GM19452 (cell line): ENCODE measurements around the gene TOP3B.
A peak's percentile ranks its signal among the peaks of the same experiment; 100 is the strongest.

Source experiments
- ATAC-seq: cut with Tn5 transposase; IDR thresholded peaks from one replicate; pipeline ENCODE4 v1.9.1; 2021; ENCODE audit not compliant: unreplicated experiment

TOP3B gene

DNA sequence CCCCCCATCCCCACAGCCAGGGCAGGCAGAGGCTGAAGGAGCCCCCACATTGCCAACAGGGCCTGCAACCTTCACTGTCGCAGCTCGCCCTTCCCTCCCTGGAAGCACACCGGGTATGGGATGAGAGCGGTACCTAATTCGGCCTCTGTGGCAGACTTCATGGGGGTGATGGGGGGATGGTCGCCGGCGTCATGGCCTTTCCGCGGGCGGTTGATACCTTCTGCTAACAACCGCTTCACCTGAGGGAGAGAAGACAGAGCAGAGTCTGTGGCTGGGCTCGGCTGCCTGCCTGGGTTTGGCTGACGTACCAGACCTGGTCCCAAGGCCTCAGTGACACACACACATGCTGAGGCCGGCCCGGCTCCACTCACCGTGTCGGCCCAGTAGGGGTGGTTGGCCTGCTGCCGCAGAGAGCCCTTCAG is 18.8 kb downstream of the TOP3B start:
- ATAC-seq: no peak

GRCh38 chr22:21963286-21963685 is 19.3 kb downstream of the TOP3B start:
- ATAC-seq: no peak

DNA sequence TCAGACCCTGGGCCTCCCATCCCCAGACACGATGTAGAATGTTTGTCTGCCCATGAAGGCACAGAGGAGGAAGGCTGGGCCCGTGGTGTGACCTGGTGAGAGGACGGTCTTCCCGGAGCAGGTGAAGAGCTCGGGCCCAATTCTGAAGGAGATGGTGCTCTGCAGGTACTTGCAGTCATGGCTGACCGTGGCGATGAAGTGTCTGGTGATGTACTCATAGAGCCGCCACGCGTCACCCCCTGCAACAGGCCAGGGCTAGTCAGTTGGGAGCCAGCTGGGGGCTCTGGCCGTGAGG is 20.0 kb downstream of the TOP3B start:
- no peak for ATAC-seq

DNA sequence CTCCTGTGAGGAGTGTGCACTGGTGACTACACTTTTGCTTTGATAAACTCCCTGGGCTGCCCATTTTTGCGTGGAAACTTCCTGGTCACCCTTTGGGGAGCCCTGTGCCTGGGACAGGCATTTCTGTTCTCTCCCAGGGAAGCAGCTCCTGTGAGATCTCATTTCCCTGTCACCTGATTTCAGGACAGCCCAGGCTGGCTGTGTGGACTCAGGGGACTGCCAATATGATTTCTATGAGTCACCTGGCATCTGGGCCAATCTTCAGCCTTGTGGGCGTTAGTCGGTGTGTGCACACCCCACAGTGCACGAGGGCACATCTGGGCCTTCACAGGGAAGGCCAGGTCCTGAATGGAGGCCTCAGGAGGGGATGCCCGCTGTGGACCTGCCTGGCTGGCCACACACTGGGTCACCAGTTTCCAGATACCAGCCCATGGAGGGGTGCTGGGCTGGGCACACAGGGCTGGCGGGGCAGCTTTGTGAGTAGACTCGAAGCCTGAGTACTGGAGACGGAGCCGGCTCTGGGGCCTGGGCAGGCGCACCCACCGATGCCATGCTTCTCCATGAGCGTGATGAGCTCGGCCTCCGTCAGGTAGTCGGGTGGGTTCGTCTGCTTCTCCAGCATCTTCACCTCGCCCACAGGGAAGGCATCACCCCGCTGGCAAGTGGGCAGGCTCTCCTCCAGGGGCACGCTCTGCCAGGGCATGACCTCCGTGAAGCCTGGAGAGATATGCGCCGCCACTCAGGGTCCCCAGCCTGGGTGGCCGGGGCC is 20.5 kb downstream of the TOP3B start:
- ATAC-seq: no peak

- no peak for ATAC-seq
These were observed 21.3 kb downstream of the TOP3B start for GRCh38 chr22:21961127-21961867.

- no peak for ATAC-seq
These were observed 22.1 kb downstream of the TOP3B start for GRCh38 chr22:21960200-21961126.

DNA sequence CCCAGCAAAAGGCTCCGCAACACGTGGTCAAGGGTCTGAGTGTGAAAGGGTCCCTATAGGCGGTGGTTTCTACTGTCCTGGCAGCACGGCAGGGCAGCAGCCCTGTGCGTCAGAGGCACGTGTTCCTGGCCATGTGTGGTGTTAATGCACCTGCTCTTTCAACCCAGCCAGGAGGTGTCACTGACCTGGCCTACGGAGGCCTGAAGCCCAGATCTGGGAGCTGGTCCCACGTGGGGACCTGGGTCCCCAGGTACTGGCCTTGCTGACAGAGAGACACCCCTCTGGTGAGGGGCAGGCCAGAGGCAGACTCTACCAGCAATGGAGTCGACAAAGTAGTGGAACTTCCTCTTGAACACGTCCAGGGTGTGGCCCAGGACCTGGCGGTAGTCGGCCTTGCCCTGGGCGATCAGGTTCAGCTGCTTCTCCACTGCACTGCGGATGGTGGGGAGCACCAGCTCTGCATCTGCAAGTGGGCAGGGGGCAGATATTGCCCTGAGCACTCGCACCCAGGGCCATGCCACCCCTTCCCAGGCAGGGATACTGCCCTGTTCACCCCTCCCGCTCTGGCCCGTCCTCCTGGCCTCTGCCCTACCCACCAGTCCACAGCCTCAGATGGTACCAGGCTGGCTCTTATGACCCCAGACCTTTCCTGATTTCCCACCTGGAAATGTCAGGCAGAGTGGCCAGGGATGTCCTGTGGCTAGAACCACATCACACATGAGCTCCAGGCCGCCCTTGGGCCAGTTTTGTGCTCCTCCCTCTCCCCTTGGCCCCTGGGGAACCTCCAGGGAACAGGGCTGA is 23.1 kb downstream of the TOP3B start:
- no peak for ATAC-seq

- ATAC-seq: no peak
These were observed 24.0 kb downstream of the TOP3B start for GRCh38 chr22:21958360-21959273.

DNA sequence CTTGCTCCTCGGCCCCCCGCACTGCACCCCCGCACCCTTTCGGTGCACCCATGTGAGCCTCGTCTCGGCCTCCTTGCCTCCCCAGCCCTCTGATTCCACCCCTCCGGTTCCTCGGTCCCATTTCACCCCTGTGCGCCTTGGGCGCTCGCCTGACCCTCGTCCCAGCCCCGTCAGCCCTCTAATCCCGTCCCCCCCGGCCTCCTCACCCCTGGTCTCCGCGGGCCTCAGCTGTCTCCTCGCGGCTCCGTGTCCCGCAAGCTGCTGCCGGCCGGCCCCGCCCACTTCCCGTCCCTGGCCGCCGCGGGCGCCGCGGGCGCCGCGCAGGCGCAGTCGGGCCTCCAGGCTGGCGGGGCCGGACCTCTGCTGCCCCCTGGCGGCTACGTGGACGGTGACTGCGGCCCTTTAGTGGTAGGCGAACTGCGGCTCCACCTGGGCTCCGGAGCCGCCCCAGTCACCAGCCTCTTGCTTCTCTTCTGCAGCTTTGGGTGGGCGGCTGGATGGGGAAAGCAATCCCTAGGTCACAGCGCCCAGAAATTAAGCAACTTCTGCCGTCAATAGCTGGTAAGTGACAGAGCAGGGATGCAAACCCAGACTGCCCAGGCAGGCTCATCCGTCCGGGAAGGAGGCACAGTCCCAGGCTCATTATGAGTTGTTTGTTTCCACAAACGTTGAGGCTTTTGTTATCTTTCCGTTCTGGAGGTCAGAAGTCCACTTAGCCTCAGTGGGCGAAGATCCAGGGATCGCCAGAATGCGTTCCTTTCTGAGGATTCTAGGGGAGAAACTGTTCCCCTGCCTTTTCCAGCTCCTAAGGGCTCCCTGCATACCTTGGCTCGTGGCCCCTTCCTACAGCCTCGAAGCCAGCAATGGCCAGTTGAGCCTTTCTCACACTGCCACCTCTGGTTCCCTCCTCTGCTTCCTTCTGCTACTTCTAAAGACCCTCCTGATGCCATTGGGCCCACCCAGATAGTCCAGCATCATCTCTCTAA is 29.7 kb downstream of the TOP3B start, which contains the start of gene PPM1F:
PPM1F (minus strand) TSS at position 263 of the 986 bp plus-strand sequence. CDS start 6,800 bp downstream, outside the sequence.
- ATAC-seq: peak; percentile 80

GRCh38 chr22:21951931-21952465 is 30.6 kb downstream of the TOP3B start:
- no peak for ATAC-seq

DNA sequence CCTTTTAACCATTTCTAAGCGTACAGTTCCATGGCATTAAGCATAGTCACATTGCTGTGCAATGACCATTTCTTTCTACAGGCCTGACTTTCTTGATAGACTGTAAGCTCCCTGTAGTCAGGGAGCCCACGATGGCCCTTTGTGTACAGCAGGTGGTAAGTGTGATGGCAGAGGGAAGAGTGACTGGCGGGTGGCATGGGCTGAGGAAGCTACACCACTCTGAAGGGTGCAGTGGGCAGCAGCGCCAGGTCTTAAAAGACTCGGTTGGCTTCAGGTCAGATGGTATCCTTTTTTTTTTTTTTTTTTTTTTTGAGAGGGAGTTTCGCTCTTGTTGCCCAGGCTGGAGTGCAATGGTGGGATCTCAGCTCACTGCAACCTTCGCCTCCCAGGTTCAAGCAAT is 31.5 kb downstream of the TOP3B start:
- ATAC-seq: no peak

DNA sequence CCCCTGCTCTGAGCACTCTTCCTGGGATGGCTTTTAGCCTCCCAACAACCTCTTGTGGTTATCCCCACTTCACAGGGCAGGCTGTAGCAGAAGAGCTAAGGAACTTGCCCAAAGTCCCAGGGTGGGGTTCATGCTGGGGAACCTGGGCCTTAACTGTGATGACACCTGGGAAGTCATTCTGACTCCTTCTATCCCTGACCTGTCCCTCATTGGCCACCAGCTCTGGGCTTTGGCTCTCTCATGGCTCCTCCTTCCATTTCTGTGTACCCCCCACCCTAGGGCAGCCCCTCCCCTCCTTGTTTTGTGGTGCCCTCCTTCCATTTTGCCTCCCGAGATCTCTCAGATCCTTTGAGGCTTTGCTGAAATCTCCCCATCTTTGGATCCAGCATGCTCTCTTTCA is 32.6 kb downstream of the TOP3B start:
- no peak for ATAC-seq

GRCh38 chr22:21949569-21949918 is 33.0 kb downstream of the TOP3B start:
- ATAC-seq: no peak

- ATAC-seq: no peak
These were observed 33.6 kb downstream of the TOP3B start for GRCh38 chr22:21948824-21949568.

DNA sequence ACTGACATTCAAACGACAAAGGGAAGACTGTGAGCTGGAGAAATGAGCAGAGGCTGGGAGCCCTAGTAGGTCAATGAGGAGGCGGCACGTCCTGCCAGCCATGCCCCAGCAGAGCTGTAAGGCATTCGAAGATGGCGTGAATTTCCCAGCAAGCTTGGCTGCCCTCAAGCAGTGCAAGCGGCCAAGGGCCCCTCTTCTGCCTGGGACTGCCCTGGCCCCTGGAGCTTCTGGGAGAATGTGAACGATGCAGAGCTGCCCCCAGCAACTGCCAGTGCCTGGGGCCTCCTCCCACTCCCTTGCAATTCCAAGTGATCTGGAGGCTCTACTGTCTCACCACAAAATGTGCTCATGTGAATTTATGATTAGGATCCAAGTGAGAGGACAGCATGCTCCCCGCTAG is 34.2 kb downstream of the TOP3B start:
- no peak for ATAC-seq

DNA sequence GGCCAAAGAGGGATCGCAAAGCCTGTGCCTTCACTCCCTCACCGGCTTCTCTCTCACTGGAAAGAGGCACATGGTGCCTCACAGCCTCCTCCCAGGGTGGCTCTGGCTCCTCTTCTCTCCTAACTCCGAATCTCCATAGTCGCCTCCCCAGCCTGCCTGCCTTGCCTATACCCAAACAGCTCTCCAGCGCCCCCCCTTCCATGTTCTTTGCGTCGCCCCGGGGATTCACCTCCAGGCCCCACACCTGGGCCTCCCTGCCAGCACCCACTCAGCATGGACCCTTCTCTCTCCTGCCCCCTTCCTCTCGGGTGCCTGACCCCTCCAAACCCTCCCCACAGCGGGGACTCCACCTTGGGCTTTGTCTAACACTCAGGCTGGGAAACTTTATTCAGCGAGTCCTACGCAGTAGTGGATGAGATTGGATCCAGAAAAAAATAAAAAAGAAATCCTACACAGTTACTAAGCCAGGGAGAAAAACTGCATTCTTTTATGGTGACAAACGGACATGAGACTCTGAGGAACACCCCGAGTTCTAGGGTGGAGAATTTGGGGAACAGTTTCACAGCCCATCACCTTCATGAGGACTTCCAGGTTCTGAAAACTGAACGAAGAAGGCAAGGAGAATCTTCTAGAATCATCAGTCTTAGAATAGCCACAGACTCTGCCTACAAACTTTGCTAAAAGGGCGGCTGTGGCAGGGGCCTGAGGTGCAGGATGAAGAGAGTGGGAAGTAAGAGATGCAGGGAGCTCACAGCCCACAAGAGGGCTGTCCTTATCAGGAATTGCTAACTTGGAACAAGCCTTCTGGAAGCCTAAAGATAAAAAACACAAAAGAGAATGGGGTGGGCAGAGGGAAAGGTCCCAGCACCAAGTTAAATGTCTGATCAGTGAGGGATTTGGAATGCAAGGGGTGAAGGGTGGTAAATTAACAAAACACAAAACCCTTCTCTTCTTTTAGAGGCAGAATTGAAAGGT is 35.3 kb downstream of the TOP3B start:
- no peak for ATAC-seq
